Measurements from ENCODE around the gene PDGFB.

Gene PDGFB

DNA sequence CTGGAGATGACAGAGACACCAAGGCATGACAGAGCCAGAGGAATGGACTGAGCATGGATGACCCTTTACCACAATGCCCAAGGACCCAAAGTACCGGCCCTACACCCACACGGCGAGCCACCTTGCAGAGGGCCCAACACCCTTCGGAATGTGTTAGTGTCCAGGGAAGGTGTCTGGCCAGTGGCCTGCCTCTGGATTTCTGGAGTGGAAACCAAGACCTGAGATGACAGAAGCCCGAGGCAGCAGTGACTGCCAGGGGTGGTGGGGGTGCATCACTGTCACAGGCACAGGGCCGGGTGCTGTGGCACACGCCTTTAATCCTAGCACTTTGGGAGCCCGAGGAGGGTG, 28.7 kb downstream of the PDGFB start:
- DNase-seq: no peak
- Histone ChIP-seq H3K27ac (no peak overlapping the region), H3K36me3 (no peaks in the 10 kb centered on the region), H3K4me3 (ENCODE audit: low read depth, low read length) (no peak overlapping the region), H3K27me3 (ENCODE audit: insufficient read depth, low read depth, severe bottlenecking) (no peaks in the 10 kb centered on the region), H3K9me3 (ENCODE audit: severe bottlenecking) (no peaks in the 10 kb centered on the region)
- TF ChIP-seq, protein P1, sequence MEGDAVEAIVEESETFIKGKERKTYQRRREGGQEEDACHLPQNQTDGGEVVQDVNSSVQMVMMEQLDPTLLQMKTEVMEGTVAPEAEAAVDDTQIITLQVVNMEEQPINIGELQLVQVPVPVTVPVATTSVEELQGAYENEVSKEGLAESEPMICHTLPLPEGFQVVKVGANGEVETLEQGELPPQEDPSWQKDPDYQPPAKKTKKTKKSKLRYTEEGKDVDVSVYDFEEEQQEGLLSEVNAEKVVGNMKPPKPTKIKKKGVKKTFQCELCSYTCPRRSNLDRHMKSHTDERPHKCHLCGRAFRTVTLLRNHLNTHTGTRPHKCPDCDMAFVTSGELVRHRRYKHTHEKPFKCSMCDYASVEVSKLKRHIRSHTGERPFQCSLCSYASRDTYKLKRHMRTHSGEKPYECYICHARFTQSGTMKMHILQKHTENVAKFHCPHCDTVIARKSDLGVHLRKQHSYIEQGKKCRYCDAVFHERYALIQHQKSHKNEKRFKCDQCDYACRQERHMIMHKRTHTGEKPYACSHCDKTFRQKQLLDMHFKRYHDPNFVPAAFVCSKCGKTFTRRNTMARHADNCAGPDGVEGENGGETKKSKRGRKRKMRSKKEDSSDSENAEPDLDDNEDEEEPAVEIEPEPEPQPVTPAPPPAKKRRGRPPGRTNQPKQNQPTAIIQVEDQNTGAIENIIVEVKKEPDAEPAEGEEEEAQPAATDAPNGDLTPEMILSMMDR (IDR thresholded peaks at IDR 0.05; ENCODE audit: low read depth, low read length): no peak

DNA sequence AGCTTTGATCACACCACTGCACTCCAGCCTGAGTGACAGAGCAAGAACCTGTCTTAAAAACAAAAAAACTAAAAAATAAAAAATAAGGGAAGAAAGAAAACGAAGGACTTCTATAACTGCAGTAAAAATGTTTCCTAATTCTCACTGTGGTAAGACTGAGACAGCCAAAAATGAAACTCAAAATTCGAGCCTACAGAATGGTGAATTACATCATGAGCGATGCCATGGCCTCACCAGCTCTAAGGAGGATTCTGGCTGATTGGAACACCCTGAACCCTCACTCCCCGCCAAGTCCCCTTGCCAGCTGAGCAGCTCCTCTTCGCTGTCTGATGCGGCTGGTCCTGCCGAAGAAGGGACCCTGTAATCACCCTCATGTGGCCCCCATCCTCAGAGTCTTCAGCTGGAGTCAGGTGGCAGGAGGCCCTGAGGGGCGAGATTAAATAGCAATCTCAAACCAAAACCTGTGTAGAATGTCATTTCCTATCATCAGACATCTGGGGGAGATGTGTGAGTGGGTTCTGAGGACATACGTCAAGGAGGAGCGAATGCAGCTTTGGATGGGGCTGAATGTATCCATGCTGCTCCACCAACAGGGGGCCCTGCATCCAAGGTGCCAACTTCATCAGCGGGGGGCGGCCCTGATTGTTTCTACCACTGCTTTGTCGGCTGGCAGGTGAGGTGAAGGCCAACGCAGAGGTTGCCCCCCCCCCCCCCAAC, 29.2 kb downstream of the PDGFB start:
- no peak overlapping the region for H3K4me3 ChIP-seq (ENCODE audit: low read depth, low read length)
- DNase-seq: peak; percentile 27
- H3K9me3 ChIP-seq (ENCODE audit: severe bottlenecking): no peaks in the 10 kb centered on the region
- H3K27me3 ChIP-seq (ENCODE audit: insufficient read depth, low read depth, severe bottlenecking): no peaks in the 10 kb centered on the region
- H3K36me3 ChIP-seq: no peaks in the 10 kb centered on the region
- H3K27ac ChIP-seq: no peak overlapping the region
- TF ChIP-seq, protein P1 (IDR thresholded peaks at IDR 0.05; ENCODE audit: low read depth, low read length): peak; percentile 79

DNA sequence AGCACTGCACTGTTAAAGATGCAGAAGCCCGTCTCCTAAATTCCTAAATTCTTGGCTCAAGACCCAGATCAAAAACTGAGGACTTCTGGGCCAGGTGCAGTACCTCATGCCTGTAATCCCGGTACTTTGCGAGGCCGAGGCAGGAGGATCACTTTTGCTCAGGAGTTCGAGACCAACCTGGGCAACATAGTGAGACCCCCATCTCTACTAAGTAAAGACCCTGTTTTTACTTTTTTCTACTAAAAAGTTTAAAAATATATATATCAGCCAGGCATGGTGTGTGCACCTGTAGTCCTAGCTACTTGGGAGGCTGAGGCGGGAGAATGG, 29.7 kb downstream of the PDGFB start:
- TF ChIP-seq, protein P1 (IDR thresholded peaks at IDR 0.05; ENCODE audit: low read depth, low read length): no peak
- DNase-seq: no peak
- Histone ChIP-seq H3K36me3 (no peaks in the 10 kb centered on the region), H3K4me3 (ENCODE audit: low read depth, low read length) (no peak overlapping the region), H3K9me3 (ENCODE audit: severe bottlenecking) (no peaks in the 10 kb centered on the region), H3K27ac (no peak overlapping the region), H3K27me3 (ENCODE audit: insufficient read depth, low read depth, severe bottlenecking) (no peaks in the 10 kb centered on the region)

DNA sequence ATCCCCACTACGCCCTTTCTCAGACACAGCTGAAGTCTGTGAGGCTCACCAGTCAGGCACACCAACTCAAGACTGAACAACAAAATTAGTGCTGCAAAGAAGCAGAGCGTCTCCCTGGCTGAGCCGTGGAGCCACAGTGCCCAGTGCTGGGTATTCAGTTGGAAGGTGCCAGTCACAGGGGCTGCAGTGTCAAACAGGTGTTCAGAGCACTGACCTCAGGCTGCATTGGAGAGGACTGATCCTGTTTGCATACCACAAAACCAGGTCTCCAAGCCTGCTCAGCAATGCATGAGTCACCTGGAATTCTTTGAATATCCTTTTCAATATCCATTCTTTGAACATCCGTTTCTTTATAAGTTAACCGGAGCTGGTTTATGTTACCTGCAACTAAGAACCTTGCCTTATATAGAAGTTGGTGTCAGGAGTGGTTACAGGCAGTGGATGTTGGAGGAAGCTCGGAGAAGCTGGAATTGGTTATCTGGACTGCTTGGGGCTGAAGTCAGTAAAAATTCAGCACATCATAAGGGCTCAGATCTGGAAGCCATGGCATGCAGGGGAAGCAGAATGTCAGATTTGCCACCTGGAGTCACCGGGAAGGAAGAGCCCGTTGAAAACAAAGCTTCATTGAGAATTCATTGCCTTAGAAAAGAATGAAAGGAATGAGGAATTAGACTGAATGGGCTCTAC, 30.3 kb downstream of the PDGFB start:
- Histone ChIP-seq H3K9me3 (ENCODE audit: severe bottlenecking) (no peaks in the 10 kb centered on the region), H3K27me3 (ENCODE audit: insufficient read depth, low read depth, severe bottlenecking) (no peaks in the 10 kb centered on the region), H3K36me3 (no peaks in the 10 kb centered on the region), H3K4me3 (ENCODE audit: low read depth, low read length) (no peak overlapping the region), H3K27ac (no peak overlapping the region)
- no peak for DNase-seq
- TF ChIP-seq, protein P1 (IDR thresholded peaks at IDR 0.05; ENCODE audit: low read depth, low read length): no peak

DNA sequence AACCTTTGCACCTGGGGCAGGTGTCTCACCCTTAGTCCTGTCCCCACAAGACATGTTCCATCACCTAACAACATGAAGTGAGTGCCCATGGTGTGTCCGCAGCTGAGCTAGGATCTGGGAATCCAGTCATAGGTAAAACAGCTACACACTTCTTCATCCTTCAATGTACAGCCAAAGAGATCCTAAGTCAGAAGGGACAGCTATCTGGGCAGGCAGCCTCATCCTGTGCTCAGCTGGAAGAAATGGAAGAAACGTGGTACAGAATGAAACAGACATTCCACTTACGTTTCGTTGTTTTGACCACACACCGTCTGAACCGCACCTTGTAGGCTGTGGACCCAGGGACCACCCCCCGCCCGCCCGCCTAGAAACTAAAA, 30.8 kb downstream of the PDGFB start:
- Histone ChIP-seq H3K27ac (no peak overlapping the region), H3K27me3 (ENCODE audit: insufficient read depth, low read depth, severe bottlenecking) (no peaks in the 10 kb centered on the region), H3K36me3 (no peaks in the 10 kb centered on the region), H3K9me3 (ENCODE audit: severe bottlenecking) (no peaks in the 10 kb centered on the region), H3K4me3 (ENCODE audit: low read depth, low read length) (no peak overlapping the region)
- DNase-seq: no peak
- TF ChIP-seq, protein P1 (IDR thresholded peaks at IDR 0.05; ENCODE audit: low read depth, low read length): no peak
